Fibroblast of lung (primary cell): ENCODE measurements around the gene UXS1.

Source experiments
- CTCF ChIP-seq, 2 donors: IDR thresholded peaks in 1 of 2; conservative IDR thresholded peaks in 1 of 2; 1 replicate in 1 of 2; 2 replicates in 1 of 2; pipeline ENCODE4 v1.5.1; 2011 to 2012; ENCODE audit warnings: low read length in 2 of 2, control low read depth in 1 of 2, inconsistent platforms in 1 of 2, low read depth in 1 of 2, mild to moderate bottlenecking in 1 of 2
- EZH2 ChIP-seq: IDR thresholded peaks from 2 replicates; pipeline ENCODE4 v1.5.1; 2012; ENCODE audit warnings: low read length, control low read depth, mild to moderate bottlenecking; ENCODE audit errors: missing control alignments

GRCh38 chr2:106177581-106177980, 16.5 kb downstream of the UXS1 start:
- TF ChIP-seq CTCF (conservative IDR thresholded peaks at IDR 0.05 in 1 of 2, IDR thresholded peaks at IDR 0.05 in 1 of 2; ENCODE audit: low read depth in 1 of 2, low read length in 2 of 2) (no peak), EZH2 (no peak)
